ENCODE measurements around the gene PLXNA2. TPM values are rescaled to one million over a fixed set of nuclear protein-coding genes. Genes with fewer than 3 reads are reported as not detected.

The PLXNA2 gene
- total RNA-seq, 2 experiments from 2014 or later = 0.13 to 0.23 TPM

GRCh38 chr1:208108213-208108608 is 136.0 kb downstream of the PLXNA2 start:
- TF ChIP-seq CTCF (IDR thresholded peaks at IDR 0.05) = no peak
- Mint-ChIP-seq H3K27me3 (no peaks in the 10 kb centered on the region), H3K9me3 (no peaks in the 10 kb centered on the region), H3K36me3 (ENCODE audit: low read depth) (no peaks in the 10 kb centered on the region), H3K4me3 (no peak overlapping the region), H3K4me1 (ENCODE audit: low read depth) (no peaks in the 10 kb centered on the region), H3K27ac (no peak overlapping the region)
- CTCF ChIA-PET = no interaction called here
- intact Hi-C loops (cut with micrococcal nuclease) = no loop called here
- no peak for DNase-seq
- ATAC-seq = no peak
- POLR2A ChIA-PET = no interaction called here

GRCh38 chr1:208107425-208108212 is 136.6 kb downstream of the PLXNA2 start:
- Mint-ChIP-seq H3K27me3 (no peaks in the 10 kb centered on the region), H3K4me3 (no peak overlapping the region), H3K9me3 (no peaks in the 10 kb centered on the region), H3K36me3 (ENCODE audit: low read depth) (no peaks in the 10 kb centered on the region), H3K4me1 (ENCODE audit: low read depth) (no peaks in the 10 kb centered on the region), H3K27ac (no peak overlapping the region)
- intact Hi-C loops (cut with micrococcal nuclease) = no loop called here
- no peak for TF ChIP-seq CTCF (IDR thresholded peaks at IDR 0.05)
- POLR2A ChIA-PET = no interaction called here
- DNase-seq (no peak), ATAC-seq (no peak)
- CTCF ChIA-PET = interaction anchor here (1.3 kb wide), 2 partner anchors 25 to 86 kb away, joined by 3 read pairs; no protein-coding TSS in a partner anchor

GRCh38 chr1:208106218-208106617 is 138.0 kb downstream of the PLXNA2 start:
- TF ChIP-seq CTCF (IDR thresholded peaks at IDR 0.05) = no peak
- DNase-seq (no peak), ATAC-seq (no peak)
- no peaks in the 10 kb centered on the region for H3K36me3 Mint-ChIP-seq (ENCODE audit: low read depth)
- H3K4me3 Mint-ChIP-seq = no peak overlapping the region
- intact Hi-C loops (cut with micrococcal nuclease) = no loop called here
- H3K27ac Mint-ChIP-seq = no peak overlapping the region
- H3K4me1 Mint-ChIP-seq (ENCODE audit: low read depth) = no peaks in the 10 kb centered on the region
- H3K9me3 Mint-ChIP-seq = no peaks in the 10 kb centered on the region
- ChIA-PET CTCF (interaction anchor here (1.3 kb wide), 2 partner anchors 26 to 84 kb away, joined by 3 read pairs; no protein-coding TSS in a partner anchor), POLR2A (no interaction called here)
- no peaks in the 10 kb centered on the region for H3K27me3 Mint-ChIP-seq

- Mint-ChIP-seq H3K27ac (no peak overlapping the region), H3K36me3 (ENCODE audit: low read depth) (no peaks in the 10 kb centered on the region), H3K4me1 (ENCODE audit: low read depth) (no peaks in the 10 kb centered on the region), H3K9me3 (no peaks in the 10 kb centered on the region), H3K27me3 (no peaks in the 10 kb centered on the region), H3K4me3 (no peak overlapping the region)
- DNase-seq (no peak), ATAC-seq (no peak)
- TF ChIP-seq CTCF (IDR thresholded peaks at IDR 0.05) = no peak
- CTCF ChIA-PET = no interaction called here
- intact Hi-C loops (cut with micrococcal nuclease) = no loop called here
- POLR2A ChIA-PET = no interaction called here
Observed at GRCh38 chr1:208105756-208106155, 138.4 kb downstream of the PLXNA2 start.

GRCh38 chr1:208103597-208104513 is 140.3 kb downstream of the PLXNA2 start:
- CTCF ChIA-PET = interaction anchor here (1.6 kb wide), 1 partner anchor 28 kb away, joined by 4 read pairs; no protein-coding TSS in a partner anchor
- DNase-seq (no peak), ATAC-seq (no peak)
- Mint-ChIP-seq H3K4me1 (ENCODE audit: low read depth) (no peaks in the 10 kb centered on the region), H3K36me3 (ENCODE audit: low read depth) (no peaks in the 10 kb centered on the region), H3K9me3 (no peaks in the 10 kb centered on the region), H3K27ac (no peak overlapping the region), H3K27me3 (no peaks in the 10 kb centered on the region), H3K4me3 (no peak overlapping the region)
- intact Hi-C loops (cut with micrococcal nuclease) = no loop called here
- POLR2A ChIA-PET = no interaction called here
- no peak for TF ChIP-seq CTCF (IDR thresholded peaks at IDR 0.05)
